CD14-positive monocyte (primary cell): Measurements from ENCODE around the gene UHRF1. TPM values are rescaled to one million over a fixed set of nuclear protein-coding genes. Genes with fewer than 3 reads are reported as not detected.

Experiments used
- DNase-seq, 3 donors: peaks; one replicate each; pipeline ENCODE4 v3.0.0-alpha.2; 2011 to 2022
- H2AFZ ChIP-seq: 2 replicates; pipeline ENCODE4 v1.6.0; 2012; ENCODE audit warnings: mild to moderate bottlenecking, low read depth, low read length, inconsistent platforms; ENCODE audit not compliant: insufficient read depth, poor library complexity, severe bottlenecking
- H3K27ac ChIP-seq, 2 donors: 1 replicate in 1 of 2; 2 replicates in 1 of 2; pipeline ENCODE4 v1.5.1; 2012 to 2013; ENCODE audit warnings: low read length in 2 of 2, control low read depth in 1 of 2, inconsistent platforms in 1 of 2, low read depth in 1 of 2, mild to moderate bottlenecking in 1 of 2
- H3K27me3 ChIP-seq, 2 donors: one replicate each; pipeline versions ENCODE4 v1.6.0 to v1.6.1; 2011 to 2013; ENCODE audit warnings: low read length in 2 of 2; ENCODE audit not compliant: control insufficient read depth in 2 of 2, insufficient read depth in 2 of 2
- H3K36me3 ChIP-seq, 2 donors: replicated peaks in 1 of 2; 1 replicate in 1 of 2; 2 replicates in 1 of 2; pipeline versions ENCODE4 v1.5.1 to v1.6.1; 2012 to 2013; ENCODE audit warnings: low read length in 2 of 2, control low read depth in 1 of 2, inconsistent platforms in 1 of 2, mild to moderate bottlenecking in 1 of 2; ENCODE audit not compliant: insufficient read depth in 2 of 2, control insufficient read depth in 1 of 2
- H3K4me1 ChIP-seq, 2 donors: 1 replicate in 1 of 2; 2 replicates in 1 of 2; pipeline versions ENCODE4 v1.5.1 to v1.6.1; 2012 to 2013; ENCODE audit warnings: low read length in 2 of 2, control low read depth in 1 of 2, inconsistent platforms in 1 of 2, mild to moderate bottlenecking in 1 of 2, moderate library complexity in 1 of 2; ENCODE audit not compliant: insufficient read depth in 2 of 2, control insufficient read depth in 1 of 2
- H3K4me2 ChIP-seq: replicated peaks from 2 replicates; pipeline ENCODE3; 2012; ENCODE audit warnings: low read length, moderate library complexity, mild to moderate bottlenecking; ENCODE audit not compliant: poor library complexity, severe bottlenecking; ENCODE audit errors: extremely low read depth
- H3K4me3 ChIP-seq, 3 experiments: fragments of 200-600 bp in 1 of 3; sonication (generic) in 1 of 3; replicated peaks in 1 of 3; 1 replicate in 2 of 3; 2 replicates in 1 of 3; pipeline ENCODE4 v1.5.1; 2011 to 2013; ENCODE audit warnings: low read length in 3 of 3, mild to moderate bottlenecking in 3 of 3, control low read depth in 2 of 3, low read depth in 2 of 3, inconsistent platforms in 1 of 3, moderate library complexity in 1 of 3
- H3K79me2 ChIP-seq: 2 replicates; pipeline ENCODE4 v1.6.0; 2012; ENCODE audit warnings: mild to moderate bottlenecking, control low read depth, inconsistent platforms, low read length, moderate library complexity; ENCODE audit not compliant: insufficient read depth
- H3K9ac ChIP-seq: 2 replicates; pipeline ENCODE4 v1.6.0; 2017; ENCODE audit warnings: low read length, mild to moderate bottlenecking; ENCODE audit not compliant: insufficient read depth, poor library complexity, severe bottlenecking
- H3K9me3 ChIP-seq, 2 donors: replicated peaks in 1 of 2; 1 replicate in 1 of 2; 2 replicates in 1 of 2; pipeline versions ENCODE4 v1.5.1 to v1.6.1; 2012 to 2013; ENCODE audit warnings: low read length in 2 of 2, control low read depth in 1 of 2; ENCODE audit not compliant: control insufficient read depth in 1 of 2, insufficient read depth in 1 of 2
- H4K20me1 ChIP-seq: 2 replicates; pipeline ENCODE4 v1.6.0; 2012; ENCODE audit warnings: mild to moderate bottlenecking, low read length, control low read depth, moderate library complexity; ENCODE audit not compliant: insufficient read depth
- H3K27ac Mint-ChIP-seq, 7 donors: one replicate each; pipeline ENCODE4 v1.8.0; 2020; ENCODE audit warnings: mild to moderate bottlenecking in 7 of 7, mixed read lengths in 7 of 7, moderate library complexity in 6 of 7, inconsistent platforms in 2 of 7
- H3K27me3 Mint-ChIP-seq, 3 donors: one replicate each; pipeline ENCODE4 v1.8.0; 2021 to 2022; ENCODE audit warnings: low read depth in 3 of 3, mild to moderate bottlenecking in 3 of 3, mixed read lengths in 3 of 3, moderate library complexity in 3 of 3, inconsistent platforms in 1 of 3
- H3K36me3 Mint-ChIP-seq, 2 donors: one replicate each; pipeline ENCODE4 v1.8.0; 2020; ENCODE audit warnings: mixed read lengths in 2 of 2, inconsistent platforms in 1 of 2, mild to moderate bottlenecking in 1 of 2
- H3K4me1 Mint-ChIP-seq: one replicate; pipeline ENCODE4 v1.8.0; 2020; ENCODE audit warnings: mild to moderate bottlenecking, mixed read lengths
- H3K4me3 Mint-ChIP-seq, 2 donors: one replicate each; pipeline ENCODE4 v1.8.0; 2020; ENCODE audit warnings: mild to moderate bottlenecking in 2 of 2, mixed read lengths in 2 of 2, moderate library complexity in 1 of 2
- H3K9me3 Mint-ChIP-seq, 7 donors: one replicate each; pipeline ENCODE4 v1.8.0; 2020 to 2022; ENCODE audit warnings: mixed read lengths in 7 of 7, mild to moderate bottlenecking in 6 of 7, moderate library complexity in 6 of 7, inconsistent platforms in 2 of 7
- CTCF ChIP-seq: fragments of 200-600 bp; IDR thresholded peaks from one replicate; pipeline ENCODE4 v1.8.0; 2022; ENCODE audit warnings: antibody characterized with exemption, mild to moderate bottlenecking
- WGBS: methylation state at CpG from one replicate; pipeline ENCODE4 v1.1.5; 2013; ENCODE audit warnings: missing lambda C conversion rate; ENCODE audit not compliant: insufficient coverage; 5-methylcytosine and 5-hydroxymethylcytosine counted together
- intact Hi-C, 2 donors: fragments of 100-400 bp; cut with micrococcal nuclease; formaldehyde crosslinking; loops; one replicate each; pipeline versions ENCODE4 v1.15.0 to v1.15.1; 2023
- polyA plus RNA-seq, 3 donors: library from polyadenylated mRNA; depleted of rRNA in 1 of 3; unstranded in 2 of 3; stranded (reverse) in 1 of 3; fragments of 300-500 nt in 2 of 3; fragments of >200 nt in 1 of 3; fragmentation: Illumina TruSeq in 2 of 3; gene quantifications; 1 replicate in 2 of 3; 2 replicates in 1 of 3; pipeline ENCODE4 v1.2.3, GENCODE V29; 2012 to 2021

Gene UHRF1
- polyA plus RNA-seq, 3 donors: 0.06 to 0.77 (median 0.63) TPM

GRCh38 chr19:4861147-4861546, 48.2 kb upstream of the UHRF1 start:
- Histone ChIP-seq H3K4me3 (no peak overlapping the region), H3K27ac (no peak overlapping the region), H4K20me1 (peaks cover 57% of the 10 kb centered on the region), H3K79me2 (peaks cover 56% of the 10 kb centered on the region), H3K27me3 (no peaks in the 10 kb centered on the region), H3K9ac (no peak overlapping the region), H3K9me3 (no peaks in the 10 kb centered on the region), H3K36me3 (peaks cover 46 to 56% of the 10 kb centered on the region in 2 donors), H3K4me1 (peaks cover 1 to 7% of the 10 kb centered on the region in 2 donors), H3K4me2 (no peak overlapping the region), H2AFZ (no peak overlapping the region)
- Mint-ChIP-seq H3K4me1 (peaks cover 9% of the 10 kb centered on the region), H3K27me3 (no peaks in the 10 kb centered on the region), H3K4me3 (no peak overlapping the region), H3K27ac (no peak overlapping the region), H3K9me3 (no peaks in the 10 kb centered on the region), H3K36me3 (peaks cover 29 to 82% of the 10 kb centered on the region in 2 donors)
- no peak for TF ChIP-seq CTCF
- no peak for DNase-seq
- 95% methylated on average over 10 of the region's 10 CpGs for WGBS
- intact Hi-C loops: no loop called here

- intact Hi-C loops: loop anchor here in 1 of 2 donors (5.0 kb wide), 1 partner anchor 35 kb away; the partner anchor contains the start of gene TICAM1
- H4K20me1 ChIP-seq: peaks cover 41% of the 10 kb centered on the region
- peak overlapping the region; percentile 67 to 100 (median 92) for H3K4me3 ChIP-seq
- peak overlapping the region; percentile 92 for H3K4me2 ChIP-seq
- peaks cover 42 to 47% of the 10 kb centered on the region in 2 donors for H3K4me1 ChIP-seq
- H2AFZ ChIP-seq: peak overlapping the region; percentile 79
- peaks cover 11 to 29% of the 10 kb centered on the region in 2 donors for H3K36me3 Mint-ChIP-seq
- peaks cover 0 to 4% (median 0%) of the 10 kb centered on the region in 3 donors for H3K27me3 Mint-ChIP-seq
- WGBS: 0% methylated on average over 10 of the region's 22 CpGs
- H3K36me3 ChIP-seq: peaks cover 5 to 10% of the 10 kb centered on the region in 2 donors
- peak overlapping the region; percentile 71 to 90 for H3K27ac ChIP-seq
- H3K27me3 ChIP-seq: no peaks in the 10 kb centered on the region
- H3K9ac ChIP-seq: peak overlapping the region; percentile 84
- H3K9me3 ChIP-seq: no peaks in the 10 kb centered on the region
- H3K27ac Mint-ChIP-seq: peak overlapping the region; percentile 86 to 96 (median 93)
- no peak for TF ChIP-seq CTCF
- DNase-seq: peak; percentile 21 to 47 (median 31)
- H3K4me3 Mint-ChIP-seq: peak overlapping the region; percentile 92 to 94
- H3K9me3 Mint-ChIP-seq: peaks cover 0 to 5% (median 0%) of the 10 kb centered on the region in 7 donors
- peaks cover 56% of the 10 kb centered on the region for H3K79me2 ChIP-seq
- H3K4me1 Mint-ChIP-seq: peaks cover 45% of the 10 kb centered on the region
These were observed 42.5 kb upstream of the UHRF1 start for GRCh38 chr19:4866595-4867424.
